ENCODE measurements around the gene TLN1. TPM values are rescaled to one million over a fixed set of nuclear protein-coding genes. Genes with fewer than 3 reads are reported as not detected.

The TLN1 gene
- polyA plus RNA-seq, 1 experiment, result 399 TPM

GRCh38 chr9:35658137-35658967, 73.6 kb downstream of the TLN1 start, which contains the start of gene CCDC107:
Gene CCDC107, plus strand, starts transcription at chr9:35658292. Its CDS starts 88 bp downstream, at chr9:35658380.
- ChIA-PET POLR2A (interaction anchor here (0.6 to 1.8 kb wide), 4 partner anchors 32 to 582 kb away, joined by 3 to 8 read pairs (median 5); partner anchors contain the start of gene TPM2), CTCF (interaction anchor here (0.6 to 6.5 kb wide), 19 partner anchors 11 to 168 kb away, joined by 3 to 74 read pairs (median 4); partner anchors contain the start of genes CREB3, TESK1 and TLN1)
- no peak for DNase-seq (ENCODE audit: low read depth)
- TF ChIP-seq, protein P1, sequence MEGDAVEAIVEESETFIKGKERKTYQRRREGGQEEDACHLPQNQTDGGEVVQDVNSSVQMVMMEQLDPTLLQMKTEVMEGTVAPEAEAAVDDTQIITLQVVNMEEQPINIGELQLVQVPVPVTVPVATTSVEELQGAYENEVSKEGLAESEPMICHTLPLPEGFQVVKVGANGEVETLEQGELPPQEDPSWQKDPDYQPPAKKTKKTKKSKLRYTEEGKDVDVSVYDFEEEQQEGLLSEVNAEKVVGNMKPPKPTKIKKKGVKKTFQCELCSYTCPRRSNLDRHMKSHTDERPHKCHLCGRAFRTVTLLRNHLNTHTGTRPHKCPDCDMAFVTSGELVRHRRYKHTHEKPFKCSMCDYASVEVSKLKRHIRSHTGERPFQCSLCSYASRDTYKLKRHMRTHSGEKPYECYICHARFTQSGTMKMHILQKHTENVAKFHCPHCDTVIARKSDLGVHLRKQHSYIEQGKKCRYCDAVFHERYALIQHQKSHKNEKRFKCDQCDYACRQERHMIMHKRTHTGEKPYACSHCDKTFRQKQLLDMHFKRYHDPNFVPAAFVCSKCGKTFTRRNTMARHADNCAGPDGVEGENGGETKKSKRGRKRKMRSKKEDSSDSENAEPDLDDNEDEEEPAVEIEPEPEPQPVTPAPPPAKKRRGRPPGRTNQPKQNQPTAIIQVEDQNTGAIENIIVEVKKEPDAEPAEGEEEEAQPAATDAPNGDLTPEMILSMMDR (IDR thresholded peaks at IDR 0.05; ENCODE audit: insufficient read depth, low read depth, low read length), result peak; percentile 69
- no peaks in the 10 kb centered on the region for H3K27me3 ChIP-seq (ENCODE audit: control insufficient read depth, insufficient read depth, low read length)
- H3K36me3 ChIP-seq (ENCODE audit: control insufficient read depth, insufficient read depth, low read length), result peaks cover 3% of the 10 kb centered on the region
- peak within 1 kb of the TSS; percentile 69 for H3K4me3 ChIP-seq (ENCODE audit: low read depth, low read length)

- POLR2A ChIA-PET, result interaction anchor here (0.7 to 1.8 kb wide), 3 partner anchors 33 to 71 kb away, joined by 3 to 8 read pairs (median 7); partner anchors contain the start of gene TPM2
- Histone ChIP-seq H3K27me3 (ENCODE audit: control insufficient read depth, insufficient read depth, low read length) (no peaks in the 10 kb centered on the region), H3K4me3 (ENCODE audit: low read depth, low read length) (peak within 1 kb of the TSS; percentile 69), H3K36me3 (ENCODE audit: control insufficient read depth, insufficient read depth, low read length) (peaks cover 3% of the 10 kb centered on the region)
- CTCF ChIA-PET, result interaction anchor here (0.6 to 6.5 kb wide), 19 partner anchors 11 to 169 kb away, joined by 3 to 74 read pairs (median 4); partner anchors contain the start of genes CREB3, TESK1 and TLN1
- peak; percentile 98 for DNase-seq (ENCODE audit: low read depth)
- TF ChIP-seq, protein P1 (IDR thresholded peaks at IDR 0.05; ENCODE audit: insufficient read depth, low read depth, low read length), result peak; percentile 36; the same call in 1 of the 2 replicates
These were observed 74.4 kb downstream of the TLN1 start, which contains the start of gene RMRP for GRCh38 chr9:35657546-35658136. Gene RMRP, minus strand, starts transcription at chr9:35658019.

- peak overlapping the region; percentile 30 for H3K4me3 ChIP-seq (ENCODE audit: low read depth, low read length)
- DNase-seq (ENCODE audit: low read depth), result no peak
- H3K36me3 ChIP-seq (ENCODE audit: control insufficient read depth, insufficient read depth, low read length), result peaks cover 3% of the 10 kb centered on the region
- CTCF ChIA-PET, result interaction anchor here (0.6 to 6.5 kb wide), 11 partner anchors 10 to 298 kb away, joined by 3 to 74 read pairs (median 5); partner anchors contain the start of genes CREB3 and TLN1
- TF ChIP-seq, protein P1 (IDR thresholded peaks at IDR 0.05; ENCODE audit: insufficient read depth, low read depth, low read length), result no peak
- no peaks in the 10 kb centered on the region for H3K27me3 ChIP-seq (ENCODE audit: control insufficient read depth, insufficient read depth, low read length)
- POLR2A ChIA-PET, result interaction anchor here (1.0 to 1.8 kb wide), 2 partner anchors 34 to 71 kb away, joined by 7 to 8 read pairs; partner anchors contain the start of gene TPM2
These were observed 75.0 kb downstream of the TLN1 start for GRCh38 chr9:35656831-35657545.

DNA sequence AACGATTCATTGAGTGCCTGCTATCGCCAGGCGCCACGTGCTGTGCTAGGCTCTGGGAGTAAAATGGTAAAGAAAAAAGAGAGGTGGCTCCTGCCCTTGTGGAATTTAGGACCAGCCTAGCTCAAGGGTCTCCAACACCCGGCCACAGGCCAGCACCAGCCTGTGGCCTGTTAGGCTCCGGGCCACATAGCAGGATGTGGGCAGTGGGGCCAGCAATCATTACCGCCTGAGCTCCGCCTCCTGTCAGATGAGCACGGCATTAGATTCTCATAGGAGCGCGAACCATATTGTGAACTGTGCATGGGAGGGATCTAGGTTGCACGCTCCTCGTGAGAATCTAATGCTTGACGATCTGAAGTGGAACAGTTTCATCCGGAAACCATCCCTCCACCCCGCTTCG, 75.6 kb downstream of the TLN1 start:
- POLR2A ChIA-PET, result interaction anchor here (0.5 to 1.8 kb wide), 2 partner anchors 34 to 131 kb away, joined by 8 read pairs; partner anchors contain the start of gene TPM2
- TF ChIP-seq, protein P1 (IDR thresholded peaks at IDR 0.05; ENCODE audit: insufficient read depth, low read depth, low read length), result no peak
- H3K27me3 ChIP-seq (ENCODE audit: control insufficient read depth, insufficient read depth, low read length), result no peaks in the 10 kb centered on the region
- CTCF ChIA-PET, result interaction anchor here (0.6 to 6.5 kb wide), 7 partner anchors 9 to 299 kb away, joined by 3 to 74 read pairs (median 9); partner anchors contain the start of genes CREB3 and TLN1
- H3K36me3 ChIP-seq (ENCODE audit: control insufficient read depth, insufficient read depth, low read length), result peaks cover 3% of the 10 kb centered on the region
- no peak for DNase-seq (ENCODE audit: low read depth)
- no peak overlapping the region for H3K4me3 ChIP-seq (ENCODE audit: low read depth, low read length)

Measured in BJ (cell line).